ENCODE results near the gene DNAH9.

DNA sequence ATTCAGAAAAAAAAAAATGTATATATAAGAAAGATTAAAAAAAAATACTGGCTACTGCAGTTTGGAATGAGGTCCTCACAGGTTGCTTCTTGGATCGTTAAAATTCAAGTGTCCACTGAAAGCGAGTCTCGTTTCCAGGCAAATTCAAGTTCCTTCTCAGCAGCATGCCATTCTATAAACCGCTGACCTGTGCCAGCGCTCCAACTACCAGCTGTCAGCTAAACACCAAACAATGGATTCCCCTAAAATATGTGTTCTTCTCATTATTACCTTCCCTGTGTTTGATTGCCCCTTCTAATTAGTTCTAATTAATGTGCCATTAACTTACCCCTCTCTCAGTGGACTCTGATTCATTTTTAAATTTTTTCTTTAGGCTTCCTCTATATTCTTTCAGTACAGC, 92.4 kb downstream of the DNAH9 start:
- TF ChIP-seq, protein P1, sequence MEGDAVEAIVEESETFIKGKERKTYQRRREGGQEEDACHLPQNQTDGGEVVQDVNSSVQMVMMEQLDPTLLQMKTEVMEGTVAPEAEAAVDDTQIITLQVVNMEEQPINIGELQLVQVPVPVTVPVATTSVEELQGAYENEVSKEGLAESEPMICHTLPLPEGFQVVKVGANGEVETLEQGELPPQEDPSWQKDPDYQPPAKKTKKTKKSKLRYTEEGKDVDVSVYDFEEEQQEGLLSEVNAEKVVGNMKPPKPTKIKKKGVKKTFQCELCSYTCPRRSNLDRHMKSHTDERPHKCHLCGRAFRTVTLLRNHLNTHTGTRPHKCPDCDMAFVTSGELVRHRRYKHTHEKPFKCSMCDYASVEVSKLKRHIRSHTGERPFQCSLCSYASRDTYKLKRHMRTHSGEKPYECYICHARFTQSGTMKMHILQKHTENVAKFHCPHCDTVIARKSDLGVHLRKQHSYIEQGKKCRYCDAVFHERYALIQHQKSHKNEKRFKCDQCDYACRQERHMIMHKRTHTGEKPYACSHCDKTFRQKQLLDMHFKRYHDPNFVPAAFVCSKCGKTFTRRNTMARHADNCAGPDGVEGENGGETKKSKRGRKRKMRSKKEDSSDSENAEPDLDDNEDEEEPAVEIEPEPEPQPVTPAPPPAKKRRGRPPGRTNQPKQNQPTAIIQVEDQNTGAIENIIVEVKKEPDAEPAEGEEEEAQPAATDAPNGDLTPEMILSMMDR (IDR thresholded peaks at IDR 0.05): no peak
- TF ChIP-seq POLR2A (IDR thresholded peaks at IDR 0.05): no peak

All from body of pancreas (tissue), 4 donors.